Type B pancreatic cell (in vitro differentiated cells): ENCODE data around the gene OMA1. TPM values are rescaled to one million over a fixed set of nuclear protein-coding genes. Genes with fewer than 3 reads are reported as not detected.

Experiments
- DNase-seq: peaks from one replicate; pipeline ENCODE4 v3.0.0; 2021; ENCODE audit warnings: mixed read lengths; ENCODE audit not compliant: unreplicated experiment; ENCODE audit errors: extremely low spot score
- H3K27ac Mint-ChIP-seq: 2 replicates; pipeline ENCODE4 v1.8.0; 2021; ENCODE audit warnings: mild to moderate bottlenecking, mixed read lengths
- H3K27me3 Mint-ChIP-seq: 2 replicates; pipeline ENCODE4 v1.8.0; 2021; ENCODE audit warnings: mixed read lengths
- H3K36me3 Mint-ChIP-seq: 2 replicates; pipeline ENCODE4 v1.8.0; 2021; ENCODE audit warnings: mixed read lengths
- H3K4me1 Mint-ChIP-seq: one replicate; pipeline ENCODE4 v1.8.0; 2021; ENCODE audit warnings: mixed read lengths; ENCODE audit not compliant: unreplicated experiment
- H3K4me3 Mint-ChIP-seq: 2 replicates; pipeline ENCODE4 v1.8.0; 2021; ENCODE audit warnings: mild to moderate bottlenecking, mixed read lengths
- H3K9me3 Mint-ChIP-seq: 2 replicates; pipeline ENCODE4 v1.8.0; 2021; ENCODE audit warnings: mixed read lengths
- CTCF ChIP-seq: fragments of 200-600 bp; sonication (generic); conservative IDR thresholded peaks from 2 replicates; pipeline ENCODE4 v1.5.0; 2021; ENCODE audit warnings: antibody characterized with exemption, mild to moderate bottlenecking
- total RNA-seq: library from RNA; stranded (reverse); gene quantifications from 2 replicates; pipeline ENCODE4 v1.2.1, GENCODE V29; 2021; ENCODE audit warnings: low replicate concordance

The OMA1 gene
- total RNA-seq, 1 donor from 2014 or later: 22.4 TPM

DNA sequence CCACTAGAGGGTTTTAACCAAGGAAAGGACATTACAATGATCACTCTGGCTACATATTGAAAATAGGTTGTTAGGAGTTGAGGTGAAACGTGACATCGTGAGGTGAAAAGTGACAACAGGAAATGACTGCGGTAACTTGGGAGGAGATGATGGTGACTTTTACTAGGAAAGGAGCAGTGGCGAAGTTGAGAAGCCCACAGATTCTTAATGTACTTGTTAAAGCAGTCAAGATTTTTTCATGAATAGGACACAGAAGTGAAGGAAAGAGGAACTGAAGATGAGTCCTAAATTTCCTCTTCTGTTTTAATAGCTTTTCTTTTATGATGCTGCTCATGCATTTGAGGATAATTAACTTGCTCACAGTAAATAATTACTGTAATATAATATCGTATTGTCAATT, 59.5 kb downstream of the OMA1 start:
- no peaks in the 10 kb centered on the region for H3K4me1 Mint-ChIP-seq
- no peak for DNase-seq
- TF ChIP-seq CTCF: no peak
- no peaks in the 10 kb centered on the region for H3K27me3 Mint-ChIP-seq
- no peak overlapping the region for H3K4me3 Mint-ChIP-seq
- peaks cover 11% of the 10 kb centered on the region for H3K36me3 Mint-ChIP-seq
- H3K27ac Mint-ChIP-seq: no peak overlapping the region
- peaks cover 2% of the 10 kb centered on the region for H3K9me3 Mint-ChIP-seq

- no peaks in the 10 kb centered on the region for H3K9me3 Mint-ChIP-seq
- H3K27ac Mint-ChIP-seq: no peak overlapping the region
- DNase-seq: no peak
- H3K27me3 Mint-ChIP-seq: no peaks in the 10 kb centered on the region
- no peak overlapping the region for H3K4me3 Mint-ChIP-seq
- no peak for TF ChIP-seq CTCF
- peaks cover 13% of the 10 kb centered on the region for H3K36me3 Mint-ChIP-seq
- peaks cover 12% of the 10 kb centered on the region for H3K4me1 Mint-ChIP-seq
Measured at GRCh38 chr1:58481962-58482361, 64.6 kb downstream of the OMA1 start.

DNA sequence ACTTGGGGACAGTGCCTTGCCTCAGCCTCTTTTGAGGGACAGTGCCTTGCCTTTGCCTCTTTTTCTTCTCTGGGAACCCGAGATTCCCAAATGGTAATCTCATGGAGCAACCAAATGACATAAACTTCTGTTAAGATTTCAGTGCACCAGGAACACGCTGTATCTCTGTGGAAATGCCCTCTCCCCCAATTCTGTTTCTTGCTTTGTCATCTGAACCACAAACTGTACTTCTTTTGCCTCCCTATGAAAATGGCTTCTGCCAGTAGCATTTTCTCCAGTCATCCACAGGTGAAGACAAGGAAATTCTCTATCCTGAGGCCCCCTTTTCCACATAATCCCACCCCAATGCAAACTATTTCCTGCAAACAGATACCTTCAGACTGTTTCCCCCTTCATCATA, 66.3 kb downstream of the OMA1 start:
- H3K4me3 Mint-ChIP-seq: no peak overlapping the region
- peaks cover 12% of the 10 kb centered on the region for H3K4me1 Mint-ChIP-seq
- no peak for TF ChIP-seq CTCF
- no peak for DNase-seq
- H3K27me3 Mint-ChIP-seq: no peaks in the 10 kb centered on the region
- no peaks in the 10 kb centered on the region for H3K9me3 Mint-ChIP-seq
- peaks cover 13% of the 10 kb centered on the region for H3K36me3 Mint-ChIP-seq
- H3K27ac Mint-ChIP-seq: no peak overlapping the region

- DNase-seq: no peak
Measured at GRCh38 chr1:58477390-58477789, 69.1 kb downstream of the OMA1 start.

DNA sequence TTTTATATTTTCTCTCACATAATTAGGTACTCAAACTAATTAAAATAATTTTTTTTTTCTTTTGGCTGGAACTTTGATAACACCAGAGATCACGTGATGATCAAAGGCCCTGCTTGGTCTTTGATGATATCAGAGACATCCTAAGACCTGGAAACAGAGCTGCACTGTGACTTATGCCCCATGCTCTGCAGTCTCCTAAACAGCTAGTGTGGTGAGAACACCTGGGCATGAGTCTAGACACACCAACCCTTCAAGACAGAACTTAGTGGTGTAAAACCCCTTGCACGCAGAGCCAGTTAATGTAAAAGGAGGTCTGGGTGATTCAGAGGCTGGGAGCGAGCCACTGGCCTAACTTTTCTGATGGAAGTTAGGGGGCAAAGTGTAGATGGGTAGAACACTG, 70.3 kb downstream of the OMA1 start:
- Mint-ChIP-seq H3K9me3 (no peaks in the 10 kb centered on the region), H3K36me3 (peaks cover 4% of the 10 kb centered on the region), H3K4me3 (no peak overlapping the region), H3K27ac (no peak overlapping the region), H3K4me1 (peaks cover 12% of the 10 kb centered on the region), H3K27me3 (no peaks in the 10 kb centered on the region)
- no peak for DNase-seq
- TF ChIP-seq CTCF: no peak

More at GRCh38 chr1:58477390-58477789, 69.1 kb downstream of the OMA1 start:
- Mint-ChIP-seq H3K4me3 (no peak overlapping the region), H3K27ac (no peak overlapping the region), H3K9me3 (no peaks in the 10 kb centered on the region), H3K36me3 (peaks cover 10% of the 10 kb centered on the region), H3K27me3 (no peaks in the 10 kb centered on the region), H3K4me1 (peaks cover 12% of the 10 kb centered on the region)
- no peak for TF ChIP-seq CTCF

GRCh38 chr1:58469476-58469875, 77.0 kb downstream of the OMA1 start:
- Mint-ChIP-seq H3K9me3 (no peaks in the 10 kb centered on the region), H3K27me3 (peaks cover 5% of the 10 kb centered on the region), H3K4me3 (no peak overlapping the region), H3K27ac (no peak overlapping the region), H3K36me3 (no peaks in the 10 kb centered on the region), H3K4me1 (no peaks in the 10 kb centered on the region)
- no peak for TF ChIP-seq CTCF
- no peak for DNase-seq
